HepG2 (cell line): ENCODE results near the gene NLRC5. TPM values are rescaled to one million over a fixed set of nuclear protein-coding genes. Genes with fewer than 3 reads are reported as not detected.

ENCODE experiments used
- ATAC-seq: fragments of 200-7000 bp; cut with Tn5 transposase; 3 replicates; pipeline ENCODE4 v1.9.1; 2020; ENCODE audit warnings: mild to moderate bottlenecking, moderate library complexity
- BruUV-seq: library from RNA; stranded (reverse); fragments of 400-500 nt; replicated peaks from 2 replicates; lab custom pipeline; 2021; lab: Mats Ljungman, UMichigan
- CTCF ChIA-PET: fragments of 300-600 bp; formaldehyde crosslinking; extraction: SDS; loops from one replicate; lab custom pipeline; 2021; ENCODE audit warnings: low total read pairs, inconsistent platforms, low intra/inter-chr PET ratio; lab: Yijun Ruan, JAX
- POLR2A ChIA-PET: fragments of 350-600 bp; sonication (Branson Sonifier 250); formaldehyde crosslinking; loops from one replicate; lab custom pipeline; 2020; ENCODE audit warnings: antibody characterized with exemption, inconsistent platforms; lab: Yijun Ruan, JAX
- DNase-seq: peaks from one replicate; pipeline ENCODE4 v3.0.0-alpha.2; 2015; ENCODE audit warnings: low spot score
- FAIRE-seq: peaks from 3 replicates; lab custom pipeline; 2011; peaks lifted over from hg19 to GRCh38; lab: Jason Lieb, UNC
- H2AFZ ChIP-seq: one replicate; pipeline ENCODE4 v1.6.1; 2011; ENCODE audit warnings: low read length, inconsistent platforms
- H3K27ac ChIP-seq: fragments of 300-600 bp; 3 replicates; pipeline ENCODE4 v1.8.0; 2011; ENCODE audit warnings: mixed run types, mild to moderate bottlenecking, mixed read lengths, low read length, inconsistent platforms; ENCODE audit not compliant: insufficient read depth; ENCODE audit errors: extremely low read length
- H3K27me3 ChIP-seq, 2 experiments: fragments of 200-600 bp in 1 of 2; 2 replicates in 1 of 2; 3 replicates in 1 of 2; pipeline versions ENCODE4 v1.6.0 to v1.8.0; 2011; ENCODE audit warnings: low read length in 2 of 2, mild to moderate bottlenecking in 2 of 2, moderate library complexity in 2 of 2, inconsistent platforms in 1 of 2; ENCODE audit not compliant: insufficient read depth in 2 of 2, control insufficient read depth in 1 of 2
- H3K36me3 ChIP-seq, 2 experiments: fragments of 200-600 bp in 1 of 2; replicated peaks in 1 of 2; 2 replicates in 1 of 2; 3 replicates in 1 of 2; pipeline versions ENCODE4 v1.5.1 to v1.8.0; 2011; ENCODE audit warnings: low read length in 2 of 2, inconsistent platforms in 1 of 2; ENCODE audit not compliant: insufficient read depth in 2 of 2, control insufficient read depth in 1 of 2
- H3K4me1 ChIP-seq: 2 replicates; pipeline ENCODE4 v1.5.1; 2012; ENCODE audit warnings: low read length, inconsistent platforms; ENCODE audit not compliant: insufficient read depth
- H3K4me2 ChIP-seq: 2 replicates; pipeline ENCODE4 v1.6.0; 2011; ENCODE audit warnings: low read depth, low read length, inconsistent platforms
- H3K4me3 ChIP-seq, 3 experiments: fragments of 200-600 bp in 1 of 3; sonication (generic), shearing (Covaris generic) in 1 of 3; replicated peaks in 1 of 3; 2 replicates each; pipeline ENCODE4 v1.5.1; 2011 to 2016; ENCODE audit warnings: low read length in 3 of 3, inconsistent platforms in 2 of 3, low read depth in 2 of 3, mild to moderate bottlenecking in 2 of 3, control low read depth in 1 of 3, mixed read lengths in 1 of 3; ENCODE audit not compliant: insufficient read depth in 1 of 3
- H3K79me2 ChIP-seq: one replicate; pipeline ENCODE4 v1.6.1; 2011; ENCODE audit warnings: low read length, inconsistent platforms; ENCODE audit not compliant: insufficient read depth
- H3K9ac ChIP-seq: 2 replicates; pipeline ENCODE4 v1.6.0; 2011; ENCODE audit warnings: mild to moderate bottlenecking, low read depth, low read length, inconsistent platforms; ENCODE audit not compliant: insufficient read depth
- H3K9me3 ChIP-seq: 2 replicates; pipeline ENCODE4 v1.5.1; 2012; ENCODE audit warnings: mild to moderate bottlenecking, low read length
- H4K20me1 ChIP-seq: 2 replicates; pipeline ENCODE4 v1.6.0; 2011; ENCODE audit warnings: inconsistent platforms, mild to moderate bottlenecking, low read length, moderate library complexity; ENCODE audit not compliant: insufficient read depth
- CCAR2 ChIP-seq: fragments of 200-400 bp; formaldehyde crosslinking; optimal IDR thresholded peaks from 2 replicates; pipeline ENCODE3; 2018; ENCODE audit warnings: low read depth, mild to moderate bottlenecking, low read length, moderate library complexity
- EHMT2 ChIP-seq: fragments of 200-600 bp; sonication (generic); IDR thresholded peaks from 2 replicates; pipeline ENCODE4 v1.7.0; 2017; ENCODE audit warnings: antibody characterized with exemption, low read depth, low read length, borderline replicate concordance
- HNRNPUL1 ChIP-seq: fragments of 200-400 bp; formaldehyde crosslinking; IDR thresholded peaks from 2 replicates; pipeline ENCODE4 v1.6.1; 2017; ENCODE audit warnings: low read depth, mild to moderate bottlenecking, low read length, moderate library complexity
- LCORL ChIP-seq, 2 experiments: fragments of 450-650 bp in 1 of 2; sonication (generic) in 1 of 2; formaldehyde crosslinking in 1 of 2; IDR thresholded peaks; 2 replicates each; pipeline versions ENCODE4 v1.5.0 to v1.6.1; 2017 to 2020; ENCODE audit warnings: antibody characterized with exemption in 1 of 2, missing genetic modification reagents in 1 of 2
- TCF12 ChIP-seq, 2 experiments: fragments of 450-650 bp in 1 of 2; sonication (generic) in 1 of 2; formaldehyde crosslinking in 1 of 2; IDR thresholded peaks; 2 replicates each; pipeline versions ENCODE4 v1.6.1 to v1.8.0; 2017 to 2022; ENCODE audit warnings: antibody characterized with exemption in 1 of 2, mild to moderate bottlenecking in 1 of 2, missing genetic modification reagents in 1 of 2, moderate library complexity in 1 of 2
- WGBS: methylation state at CpG from one replicate; pipeline ENCODE4 v1.1.6; 2017; ENCODE audit warnings: low lambda C conversion rate; 5-methylcytosine and 5-hydroxymethylcytosine counted together
- in situ Hi-C: cut with HindIII; loops from 2 replicates; pipeline ENCODE4 v1.10.0; 2017; ENCODE audit warnings: low pct_unique_long_range_greater_than_20kb; ENCODE audit not compliant: extremely low pct_ligation_motif_present
- intact Hi-C: fragments of 100-400 bp; cut with micrococcal nuclease; formaldehyde crosslinking; loops from one replicate; pipeline ENCODE4 v1.10.0; 2022; ENCODE audit not compliant: unreplicated experiment
- polyA plus RNA-seq, 8 experiments: library from polyadenylated mRNA; depleted of rRNA in 3 of 8; stranded (reverse) in 7 of 8; unstranded in 1 of 8; fragments of >200 nt; fragmentation: Illumina TruSeq in 4 of 8; extraction: Trizol in 4 of 8; gene quantifications; 2 replicates each; pipeline versions ENCODE4 v1.2.1 to v1.2.3, GENCODE V29; 2011 to 2016; ENCODE audit warnings: low read depth in 4 of 8, missing spikeins in 1 of 8, mixed read lengths in 1 of 8; ENCODE audit not compliant: insufficient read depth in 1 of 8
- total RNA-seq, 5 experiments: library from RNA; depleted of rRNA; stranded (reverse); fragments of >200 nt; fragmentation: Illumina TruSeq; extraction: Trizol; gene quantifications; 2 replicates each; pipeline ENCODE4 v1.2.3, GENCODE V29; 2016; ENCODE audit warnings: low read depth in 1 of 5
- TF ChIP-seq, protein P1 (sequence below): sonication (generic); formaldehyde crosslinking; IDR thresholded peaks from 2 replicates; pipeline ENCODE4 v1.5.0; 2020; ENCODE audit warnings: mild to moderate bottlenecking, low read depth, missing genetic modification reagents, borderline replicate concordance
- TF ChIP-seq, protein P2 (sequence below): sonication (generic); formaldehyde crosslinking; IDR thresholded peaks from 2 replicates; pipeline ENCODE4 v1.5.1; 2020; ENCODE audit warnings: mild to moderate bottlenecking, missing genetic modification reagents, borderline replicate concordance

Gene NLRC5
- total and polyA plus RNA-seq, 2 of the 13 experiments (the other 11 are each of a cell fraction or from before 2014, with no cell fraction given) = 6.3 to 12.7 TPM

DNA sequence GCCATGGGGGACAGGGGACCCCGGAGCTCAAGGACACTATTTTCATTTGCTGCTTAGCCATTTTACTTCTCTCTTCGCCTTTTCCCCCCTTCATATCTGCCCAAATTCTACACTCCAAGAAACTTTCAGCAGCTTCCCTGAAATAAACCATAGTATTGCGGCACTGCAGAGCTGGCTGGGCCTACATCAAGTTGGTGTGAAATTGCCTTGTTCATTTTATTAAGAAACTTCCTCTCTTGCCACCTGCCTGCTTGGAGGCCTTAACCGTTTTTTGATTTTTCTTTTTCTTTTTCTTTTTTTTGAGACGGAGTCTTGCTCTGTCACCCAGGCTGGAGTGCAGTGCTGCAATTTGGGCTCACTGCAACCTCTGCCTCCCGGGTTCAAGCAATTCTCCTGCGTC lies 95.6 kb downstream of the NLRC5 start:
- in situ Hi-C loops = loop anchor here (5.0 to 10.0 kb wide), 2 partner anchors 210 to 332 kb away; no protein-coding TSS in a partner anchor
- no peaks in the 10 kb centered on the region for H4K20me1 ChIP-seq
- peaks cover 15% of the 10 kb centered on the region for H3K4me1 ChIP-seq
- FAIRE-seq (no peak), DNase-seq (no peak), ATAC-seq (no peak)
- H3K27ac ChIP-seq = no peak overlapping the region
- intact Hi-C loops = loop anchor here (2.0 to 10.0 kb wide), 4 partner anchors 84 to 330 kb away; partner anchors contain the start of gene PLLP
- no peak overlapping the region for H2AFZ ChIP-seq
- H3K27me3 ChIP-seq = peaks cover 2 to 16% of the 10 kb centered on the region in 2 experiments; a peak in 3 of 5 replicates
- H3K9me3 ChIP-seq = no peaks in the 10 kb centered on the region
- no peak overlapping the region for H3K9ac ChIP-seq
- POLR2A ChIA-PET = interaction anchor here (1.2 kb wide), 1 partner anchor 161 kb away, joined by 3 read pairs; the partner anchor contains the start of gene ARL2BP
- CTCF ChIA-PET = interaction anchor here (0.7 to 1.7 kb wide), 5 partner anchors 83 to 332 kb away, joined by 3 to 16 read pairs (median 3); no protein-coding TSS in a partner anchor
- H3K36me3 ChIP-seq = no peaks in the 10 kb centered on the region
- TF ChIP-seq LCORL (IDR thresholded peaks at IDR 0.05) (no peak), LCORL (CRISPR knock-in tag; IDR thresholded peaks at IDR 0.05) (no peak), EHMT2 (no peak), TCF12 (IDR thresholded peaks at IDR 0.05) (no peak), TCF12 (CRISPR knock-in tag; IDR thresholded peaks at IDR 0.05) (no peak), HNRNPUL1 (no peak), CCAR2 (no peak)
- TF ChIP-seq, protein P1, sequence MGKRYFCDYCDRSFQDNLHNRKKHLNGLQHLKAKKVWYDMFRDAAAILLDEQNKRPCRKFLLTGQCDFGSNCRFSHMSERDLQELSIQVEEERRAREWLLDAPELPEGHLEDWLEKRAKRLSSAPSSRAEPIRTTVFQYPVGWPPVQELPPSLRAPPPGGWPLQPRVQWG (CRISPR knock-in tag) = no peak
- TF ChIP-seq, protein P2, sequence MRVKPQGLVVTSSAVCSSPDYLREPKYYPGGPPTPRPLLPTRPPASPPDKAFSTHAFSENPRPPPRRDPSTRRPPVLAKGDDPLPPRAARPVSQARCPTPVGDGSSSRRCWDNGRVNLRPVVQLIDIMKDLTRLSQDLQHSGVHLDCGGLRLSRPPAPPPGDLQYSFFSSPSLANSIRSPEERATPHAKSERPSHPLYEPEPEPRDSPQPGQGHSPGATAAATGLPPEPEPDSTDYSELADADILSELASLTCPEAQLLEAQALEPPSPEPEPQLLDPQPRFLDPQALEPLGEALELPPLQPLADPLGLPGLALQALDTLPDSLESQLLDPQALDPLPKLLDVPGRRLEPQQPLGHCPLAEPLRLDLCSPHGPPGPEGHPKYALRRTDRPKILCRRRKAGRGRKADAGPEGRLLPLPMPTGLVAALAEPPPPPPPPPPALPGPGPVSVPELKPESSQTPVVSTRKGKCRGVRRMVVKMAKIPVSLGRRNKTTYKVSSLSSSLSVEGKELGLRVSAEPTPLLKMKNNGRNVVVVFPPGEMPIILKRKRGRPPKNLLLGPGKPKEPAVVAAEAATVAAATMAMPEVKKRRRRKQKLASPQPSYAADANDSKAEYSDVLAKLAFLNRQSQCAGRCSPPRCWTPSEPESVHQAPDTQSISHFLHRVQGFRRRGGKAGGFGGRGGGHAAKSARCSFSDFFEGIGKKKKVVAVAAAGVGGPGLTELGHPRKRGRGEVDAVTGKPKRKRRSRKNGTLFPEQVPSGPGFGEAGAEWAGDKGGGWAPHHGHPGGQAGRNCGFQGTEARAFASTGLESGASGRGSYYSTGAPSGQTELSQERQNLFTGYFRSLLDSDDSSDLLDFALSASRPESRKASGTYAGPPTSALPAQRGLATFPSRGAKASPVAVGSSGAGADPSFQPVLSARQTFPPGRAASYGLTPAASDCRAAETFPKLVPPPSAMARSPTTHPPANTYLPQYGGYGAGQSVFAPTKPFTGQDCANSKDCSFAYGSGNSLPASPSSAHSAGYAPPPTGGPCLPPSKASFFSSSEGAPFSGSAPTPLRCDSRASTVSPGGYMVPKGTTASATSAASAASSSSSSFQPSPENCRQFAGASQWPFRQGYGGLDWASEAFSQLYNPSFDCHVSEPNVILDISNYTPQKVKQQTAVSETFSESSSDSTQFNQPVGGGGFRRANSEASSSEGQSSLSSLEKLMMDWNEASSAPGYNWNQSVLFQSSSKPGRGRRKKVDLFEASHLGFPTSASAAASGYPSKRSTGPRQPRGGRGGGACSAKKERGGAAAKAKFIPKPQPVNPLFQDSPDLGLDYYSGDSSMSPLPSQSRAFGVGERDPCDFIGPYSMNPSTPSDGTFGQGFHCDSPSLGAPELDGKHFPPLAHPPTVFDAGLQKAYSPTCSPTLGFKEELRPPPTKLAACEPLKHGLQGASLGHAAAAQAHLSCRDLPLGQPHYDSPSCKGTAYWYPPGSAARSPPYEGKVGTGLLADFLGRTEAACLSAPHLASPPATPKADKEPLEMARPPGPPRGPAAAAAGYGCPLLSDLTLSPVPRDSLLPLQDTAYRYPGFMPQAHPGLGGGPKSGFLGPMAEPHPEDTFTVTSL (CRISPR knock-in tag) = no peak
- no TSS peak for BruUV-seq
- H3K79me2 ChIP-seq = no peaks in the 10 kb centered on the region
- H3K4me3 ChIP-seq = no peak overlapping the region
- 49% methylated on average over 7 of the region's 7 CpGs for WGBS
- no peak overlapping the region for H3K4me2 ChIP-seq
